B cell (primary cell): ENCODE results near the gene RPAP3. TPM values are rescaled to one million over a fixed set of nuclear protein-coding genes. Genes with fewer than 3 reads are reported as not detected.

Experiments used
- ATAC-seq: fragments of 200-7000 bp; cut with Tn5 transposase; one replicate; pipeline ENCODE4 v1.10.0; 2021; ENCODE audit warnings: low read depth, mild to moderate bottlenecking, moderate number of reproducible peaks, moderate library complexity
- CTCF ChIA-PET: fragments of 350-600 bp; sonication (Branson Sonifier 250); formaldehyde crosslinking; loops from one replicate; lab custom pipeline; 2021; ENCODE audit warnings: antibody characterized with exemption, inconsistent platforms; lab: Charles Lee
- POLR2A ChIA-PET: fragments of 350-600 bp; sonication (Branson Sonifier 250); formaldehyde crosslinking; loops from one replicate; lab custom pipeline; 2021; ENCODE audit warnings: antibody characterized with exemption; lab: Charles Lee
- DNase-seq: peaks from one replicate; pipeline ENCODE4 v3.0.0; 2013
- H2AFZ ChIP-seq: 2 replicates; pipeline ENCODE4 v1.6.1; 2012; ENCODE audit warnings: mild to moderate bottlenecking, low read depth, low read length; ENCODE audit not compliant: insufficient read depth, poor library complexity, severe bottlenecking
- H3K27ac ChIP-seq, 2 donors: 1 replicate in 1 of 2; 2 replicates in 1 of 2; pipeline ENCODE4 v1.5.1; 2012 to 2013; ENCODE audit warnings: low read length in 2 of 2, mild to moderate bottlenecking in 2 of 2, moderate library complexity in 1 of 2
- H3K27me3 ChIP-seq, 4 experiments: fragments of 200-600 bp in 1 of 4; sonication (generic) in 1 of 4; replicated peaks in 1 of 4; 1 replicate in 2 of 4; 2 replicates in 2 of 4; pipeline versions ENCODE4 v1.6.1 to v1.7.0; 2013 to 2016; ENCODE audit warnings: low read length in 3 of 4, mild to moderate bottlenecking in 2 of 4, mixed read lengths in 1 of 4, moderate library complexity in 1 of 4; ENCODE audit not compliant: insufficient read depth in 4 of 4, control insufficient read depth in 3 of 4; ENCODE audit errors: control extremely low read depth in 1 of 4
- H3K36me3 ChIP-seq, 2 experiments: replicated peaks in 1 of 2; 1 replicate in 1 of 2; 2 replicates in 1 of 2; pipeline versions ENCODE4 v1.6.1 to v1.7.1; 2013; ENCODE audit warnings: low read length in 1 of 2; ENCODE audit not compliant: insufficient read depth in 2 of 2, control insufficient read depth in 1 of 2; ENCODE audit errors: control extremely low read depth in 1 of 2, extremely low read depth in 1 of 2
- H3K4me1 ChIP-seq, 2 donors: fragments of 200-600 bp in 1 of 2; sonication (generic) in 1 of 2; 1 replicate in 1 of 2; 2 replicates in 1 of 2; pipeline versions ENCODE4 v1.5.1 to v1.6.1; 2013 to 2017; ENCODE audit warnings: low read length in 2 of 2; ENCODE audit not compliant: control insufficient read depth in 2 of 2, insufficient read depth in 2 of 2
- H3K4me2 ChIP-seq: replicated peaks from 2 replicates; pipeline ENCODE3; 2012; ENCODE audit warnings: mild to moderate bottlenecking, low read depth, low read length; ENCODE audit not compliant: poor library complexity, severe bottlenecking
- H3K4me3 ChIP-seq, 5 experiments: fragments of 200-600 bp in 1 of 5; sonication (generic) in 1 of 5; 1 replicate in 3 of 5; 2 replicates in 2 of 5; pipeline versions ENCODE4 v1.5.1 to v1.7.0; 2011 to 2016; ENCODE audit warnings: low read length in 4 of 5, mild to moderate bottlenecking in 4 of 5, low read depth in 2 of 5, control low read depth in 1 of 5, moderate library complexity in 1 of 5; ENCODE audit not compliant: insufficient read depth in 1 of 5; ENCODE audit errors: control extremely low read depth in 1 of 5, extremely low read depth in 1 of 5
- H3K79me2 ChIP-seq: fragments of 200-600 bp; sonication (generic); one replicate; pipeline ENCODE4 v1.6.0; 2016; ENCODE audit warnings: low read length; ENCODE audit not compliant: control insufficient read depth, insufficient read depth
- H3K9ac ChIP-seq: fragments of 200-600 bp; sonication (generic); 2 replicates; pipeline ENCODE4 v1.6.1; 2017; ENCODE audit warnings: mild to moderate bottlenecking, low read length, moderate library complexity
- H3K9me3 ChIP-seq, 3 donors: one replicate each; pipeline versions ENCODE4 v1.6.1 to v1.7.1; 2013; ENCODE audit warnings: low read length in 2 of 3; ENCODE audit not compliant: control insufficient read depth in 2 of 3, insufficient read depth in 1 of 3; ENCODE audit errors: control extremely low read depth in 1 of 3
- H4K20me1 ChIP-seq: 2 replicates; pipeline ENCODE4 v1.6.0; 2012; ENCODE audit warnings: mild to moderate bottlenecking, low read length; ENCODE audit not compliant: insufficient read depth, control insufficient read depth, poor library complexity, severe bottlenecking
- H3K27ac Mint-ChIP-seq: one replicate; pipeline ENCODE4 v1.8.0; 2021; ENCODE audit warnings: mixed read lengths
- H3K27me3 Mint-ChIP-seq: one replicate; pipeline ENCODE4 v1.8.0; 2021; ENCODE audit warnings: mixed read lengths
- H3K4me1 Mint-ChIP-seq: one replicate; pipeline ENCODE4 v1.8.0; 2021; ENCODE audit warnings: mixed read lengths
- H3K4me3 Mint-ChIP-seq: one replicate; pipeline ENCODE4 v1.8.0; 2021; ENCODE audit warnings: mixed read lengths
- H3K9me3 Mint-ChIP-seq: one replicate; pipeline ENCODE4 v1.8.0; 2022; ENCODE audit warnings: mixed read lengths; ENCODE audit not compliant: insufficient read depth
- EZH2 ChIP-seq: IDR thresholded peaks from 2 replicates; pipeline ENCODE4 v1.6.1; 2012; ENCODE audit warnings: borderline replicate concordance, low read depth, mild to moderate bottlenecking, moderate library complexity, low read length; ENCODE audit not compliant: insufficient read depth, poor library complexity, severe bottlenecking
- WGBS: methylation state at CpG from one replicate; pipeline ENCODE4 v1.1.5; 2013; ENCODE audit warnings: missing lambda C conversion rate; ENCODE audit not compliant: insufficient coverage; 5-methylcytosine and 5-hydroxymethylcytosine counted together
- intact Hi-C: fragments of 100-400 bp; cut with micrococcal nuclease; formaldehyde crosslinking; loops from one replicate; pipeline ENCODE4 v1.10.0; 2022
- polyA plus RNA-seq: library from polyadenylated mRNA; depleted of rRNA; stranded (reverse); fragments of >200 nt; gene quantifications from 2 replicates; pipeline ENCODE4 v1.2.3, GENCODE V29; 2012
- total RNA-seq, 2 donors: library from RNA; stranded (reverse); fragments of 120-200 nt in 1 of 2; gene quantifications; 1 replicate in 1 of 2; 2 replicates in 1 of 2; pipeline versions ENCODE4 v1.2.3 to v1.2.4, GENCODE V29; 2013 to 2022
- TF ChIP-seq, protein P1 (sequence below): fragments of 200-600 bp; IDR thresholded peaks from one replicate; pipeline ENCODE4 v1.8.0; 2022; ENCODE audit warnings: antibody characterized with exemption, mild to moderate bottlenecking

RPAP3 gene
- total and polyA plus RNA-seq, 2 donors (not counting 1 experiment from before 2014, with no cell fraction given): 9.1 to 47.2 TPM

DNA sequence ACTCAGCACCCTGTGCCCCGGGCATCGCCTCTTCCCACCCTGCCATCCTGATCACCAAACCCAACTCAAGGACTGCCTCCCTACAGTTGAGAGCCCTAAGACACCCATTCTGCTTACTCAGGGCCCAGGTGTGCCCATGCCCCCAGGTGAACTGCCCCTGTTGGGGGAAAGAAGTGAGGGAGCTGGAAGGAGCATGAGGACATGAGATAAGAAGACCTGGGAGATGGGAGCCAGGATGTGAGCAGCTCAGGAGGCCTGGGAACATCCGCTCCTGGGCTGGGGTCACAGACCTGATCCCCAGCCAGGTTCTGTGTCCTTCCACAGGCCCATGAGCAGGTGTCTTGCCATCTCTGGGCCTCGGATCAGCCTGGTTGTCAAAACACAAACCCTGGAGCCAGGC is 46.3 kb upstream of the RPAP3 start:
- H3K9me3 Mint-ChIP-seq: no peaks in the 10 kb centered on the region
- H3K4me1 Mint-ChIP-seq: peaks cover 61% of the 10 kb centered on the region
- H3K27ac Mint-ChIP-seq: peak overlapping the region; percentile 10
- no peaks in the 10 kb centered on the region for H4K20me1 ChIP-seq
- H2AFZ ChIP-seq: no peak overlapping the region
- no peaks in the 10 kb centered on the region for H3K27me3 ChIP-seq
- no peaks in the 10 kb centered on the region for H3K27me3 Mint-ChIP-seq
- no peak overlapping the region for H3K27ac ChIP-seq
- no peaks in the 10 kb centered on the region for H3K9me3 ChIP-seq
- ATAC-seq (no peak), DNase-seq (no peak)
- whole genome bisulfite sequencing: 96% methylated on average over 4 of the region's 4 CpGs
- no peaks in the 10 kb centered on the region for H3K79me2 ChIP-seq
- ChIA-PET POLR2A (no interaction called here), CTCF (interaction anchor here (1.2 to 14.1 kb wide), 4 partner anchors 8 to 36 kb away, joined by 4 to 452 read pairs (median 104); partner anchors contain the start of gene SLC48A1)
- H3K4me3 Mint-ChIP-seq: no peak overlapping the region
- peaks cover 40 to 59% of the 10 kb centered on the region in 2 donors for H3K4me1 ChIP-seq
- intact Hi-C loops: no loop called here
- H3K36me3 ChIP-seq: no peaks in the 10 kb centered on the region
- no peak overlapping the region for H3K4me3 ChIP-seq
- H3K9ac ChIP-seq: no peak overlapping the region
- TF ChIP-seq, protein P1, sequence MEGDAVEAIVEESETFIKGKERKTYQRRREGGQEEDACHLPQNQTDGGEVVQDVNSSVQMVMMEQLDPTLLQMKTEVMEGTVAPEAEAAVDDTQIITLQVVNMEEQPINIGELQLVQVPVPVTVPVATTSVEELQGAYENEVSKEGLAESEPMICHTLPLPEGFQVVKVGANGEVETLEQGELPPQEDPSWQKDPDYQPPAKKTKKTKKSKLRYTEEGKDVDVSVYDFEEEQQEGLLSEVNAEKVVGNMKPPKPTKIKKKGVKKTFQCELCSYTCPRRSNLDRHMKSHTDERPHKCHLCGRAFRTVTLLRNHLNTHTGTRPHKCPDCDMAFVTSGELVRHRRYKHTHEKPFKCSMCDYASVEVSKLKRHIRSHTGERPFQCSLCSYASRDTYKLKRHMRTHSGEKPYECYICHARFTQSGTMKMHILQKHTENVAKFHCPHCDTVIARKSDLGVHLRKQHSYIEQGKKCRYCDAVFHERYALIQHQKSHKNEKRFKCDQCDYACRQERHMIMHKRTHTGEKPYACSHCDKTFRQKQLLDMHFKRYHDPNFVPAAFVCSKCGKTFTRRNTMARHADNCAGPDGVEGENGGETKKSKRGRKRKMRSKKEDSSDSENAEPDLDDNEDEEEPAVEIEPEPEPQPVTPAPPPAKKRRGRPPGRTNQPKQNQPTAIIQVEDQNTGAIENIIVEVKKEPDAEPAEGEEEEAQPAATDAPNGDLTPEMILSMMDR: no peak
- TF ChIP-seq EZH2: no peak
- H3K4me2 ChIP-seq: no peak overlapping the region

DNA sequence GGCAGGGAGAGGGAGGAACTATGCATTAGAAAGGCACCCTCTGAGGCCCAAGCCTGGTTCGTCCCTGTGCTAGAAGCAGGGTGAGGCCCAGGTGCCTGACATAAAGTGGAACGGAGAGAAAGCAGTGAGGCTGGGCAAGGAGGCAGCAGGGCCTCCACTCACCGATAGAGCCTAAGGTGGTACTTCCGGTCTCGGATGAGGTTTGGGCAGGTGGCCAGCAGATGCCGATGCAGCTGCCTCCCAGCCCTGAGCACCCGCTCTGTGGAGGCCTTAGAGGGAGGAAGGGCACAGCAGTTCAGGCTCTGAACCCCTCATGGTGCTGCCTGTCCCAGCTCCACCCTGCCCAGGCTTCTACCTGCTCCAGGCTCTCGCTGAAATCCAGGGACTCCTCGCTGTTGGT is 45.7 kb upstream of the RPAP3 start:
- H2AFZ ChIP-seq: no peak overlapping the region
- CTCF ChIA-PET: interaction anchor here (1.2 to 14.1 kb wide), 4 partner anchors 8 to 36 kb away, joined by 4 to 452 read pairs (median 104); partner anchors contain the start of gene SLC48A1
- H3K9me3 ChIP-seq: no peaks in the 10 kb centered on the region
- ATAC-seq (no peak), DNase-seq (no peak)
- POLR2A ChIA-PET: interaction anchor here (0.6 kb wide), 1 partner anchor 364 kb away, joined by 4 read pairs; no protein-coding TSS in a partner anchor
- no peaks in the 10 kb centered on the region for H3K27me3 ChIP-seq
- no peak overlapping the region for H3K27ac ChIP-seq
- no peak overlapping the region for H3K9ac ChIP-seq
- Mint-ChIP-seq H3K27ac (no peak overlapping the region), H3K4me3 (no peak overlapping the region), H3K4me1 (peaks cover 61% of the 10 kb centered on the region), H3K27me3 (no peaks in the 10 kb centered on the region), H3K9me3 (no peaks in the 10 kb centered on the region)
- WGBS: 85% methylated on average over 8 of the region's 9 CpGs
- peaks cover 42 to 59% of the 10 kb centered on the region in 2 donors for H3K4me1 ChIP-seq
- TF ChIP-seq, protein P1: no peak
- TF ChIP-seq EZH2: no peak
- H3K4me3 ChIP-seq: no peak overlapping the region
- intact Hi-C loops: no loop called here
- H4K20me1 ChIP-seq: no peaks in the 10 kb centered on the region
- no peak overlapping the region for H3K4me2 ChIP-seq
- H3K36me3 ChIP-seq: no peaks in the 10 kb centered on the region
- no peaks in the 10 kb centered on the region for H3K79me2 ChIP-seq
